Dermis microvascular lymphatic vessel endothelial cell (primary cell): ENCODE measurements around the gene HOATZ. TPM values are rescaled to one million over a fixed set of nuclear protein-coding genes. Genes with fewer than 3 reads are reported as not detected.
A peak's percentile ranks its signal among the peaks of the same experiment; 100 is the strongest.

Experiments
- DNase-seq, 2 donors: peaks; one replicate each; pipeline versions ENCODE4 v3.0.0 to v3.0.0-alpha.2; 2010; ENCODE audit warnings: low read depth in 2 of 2
- total RNA-seq: library from RNA; depleted of rRNA; stranded (reverse); fragments of >200 nt; gene quantifications from 2 replicates; pipeline ENCODE4 v1.2.1, GENCODE V29; 2014

Gene HOATZ
- total RNA-seq, 1 donor from 2014 or later = not detected

DNA sequence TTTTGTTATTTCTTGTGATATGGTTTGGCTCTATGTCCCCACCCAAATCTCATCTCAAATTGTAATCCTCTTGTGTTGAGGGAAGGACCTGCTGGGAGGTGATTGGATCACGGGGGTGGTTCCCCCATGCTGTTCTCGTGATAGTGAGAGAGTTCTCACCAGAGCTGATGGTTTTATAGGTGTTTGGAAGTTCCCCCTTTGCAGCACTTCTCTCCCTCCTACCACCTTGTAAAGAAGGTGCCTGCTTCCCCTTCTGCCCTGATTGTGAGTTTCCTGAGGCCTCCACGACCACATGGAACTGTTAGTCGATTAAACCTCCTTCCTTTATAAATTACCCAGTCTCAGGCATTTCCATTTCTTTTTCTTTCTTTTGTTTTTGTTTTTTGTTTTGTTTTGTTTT, 63.2 kb downstream of the HOATZ start:
- no peak for DNase-seq

DNA sequence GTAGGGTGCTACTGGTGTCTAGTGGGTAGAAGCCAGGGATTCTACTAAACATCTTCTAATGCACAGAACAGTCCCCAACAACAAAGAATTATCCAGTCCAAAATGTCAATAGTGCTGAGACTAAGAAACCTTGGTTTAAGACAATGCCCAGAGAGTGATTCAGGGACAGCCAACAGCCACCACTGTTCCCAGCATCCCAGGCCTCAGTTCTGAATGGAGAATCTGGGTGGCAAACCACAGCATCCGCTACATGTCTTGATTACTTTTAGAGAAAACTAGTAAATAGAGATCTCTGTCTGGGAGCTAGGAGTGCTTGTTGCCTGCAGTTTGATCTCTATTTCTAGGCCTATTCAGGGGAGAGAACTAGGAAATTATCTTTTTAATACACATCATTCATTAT, 66.8 kb downstream of the HOATZ start:
- no peak for DNase-seq

DNA sequence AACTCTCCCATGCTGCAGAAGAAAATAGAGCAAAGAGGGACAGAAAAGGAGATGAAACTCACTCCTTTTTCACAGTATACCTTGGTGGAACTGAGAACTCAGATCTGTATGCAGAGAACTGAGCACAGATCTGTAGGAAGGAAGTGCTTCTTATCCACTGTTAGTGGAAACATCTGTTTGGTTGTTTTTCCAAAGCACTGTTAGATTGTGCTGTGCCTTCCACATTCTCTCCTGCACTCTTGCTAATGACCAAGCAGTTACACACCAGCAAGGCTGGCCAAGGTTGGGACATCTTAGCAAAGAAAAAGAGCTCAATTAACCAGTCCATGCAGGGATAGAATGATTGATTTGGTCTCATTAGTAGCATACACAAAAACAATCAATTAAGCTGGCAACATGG, 67.6 kb downstream of the HOATZ start:
- peak; percentile 55 to 69 for DNase-seq

DNA sequence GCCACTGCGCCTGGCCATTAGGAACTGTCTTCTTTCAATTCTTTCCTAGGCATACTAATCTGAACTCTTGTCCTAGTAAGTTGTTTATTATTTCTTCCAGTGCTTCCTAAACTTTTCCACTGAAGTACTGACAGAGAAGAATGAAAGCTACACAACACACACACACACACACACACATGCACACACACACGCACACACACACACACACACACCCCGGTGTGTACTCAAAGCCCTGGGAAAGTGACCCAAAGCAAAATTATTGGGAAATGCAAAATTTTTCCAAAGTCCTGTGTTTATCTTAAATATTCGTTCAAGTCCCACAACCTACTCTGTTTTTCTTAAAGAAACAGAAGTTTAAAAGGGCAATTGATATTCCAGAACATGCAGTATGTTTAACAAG, 68.3 kb downstream of the HOATZ start:
- peak in 1 of 2 donors; percentile 28 for DNase-seq

DNA sequence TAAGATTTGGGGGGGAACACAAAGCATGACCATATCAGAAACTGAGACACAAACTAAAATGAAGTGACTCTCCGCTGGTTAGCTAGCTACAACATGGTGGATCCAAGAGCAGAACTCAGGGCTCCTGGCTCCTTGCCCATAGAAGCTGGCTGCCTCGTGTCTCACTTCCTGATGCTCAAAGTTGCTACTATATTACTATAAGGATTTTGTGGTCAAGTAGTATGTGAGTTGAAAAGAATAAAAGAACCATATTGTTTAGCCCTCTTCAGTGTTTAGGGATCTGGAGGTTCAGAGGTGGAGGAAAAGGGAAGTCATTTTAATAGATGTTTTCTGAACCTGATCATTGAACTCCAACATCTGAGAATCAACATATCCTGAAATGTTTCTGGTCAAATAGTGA, 70.8 kb downstream of the HOATZ start:
- peak in 1 of 2 donors; percentile 68 for DNase-seq

DNA sequence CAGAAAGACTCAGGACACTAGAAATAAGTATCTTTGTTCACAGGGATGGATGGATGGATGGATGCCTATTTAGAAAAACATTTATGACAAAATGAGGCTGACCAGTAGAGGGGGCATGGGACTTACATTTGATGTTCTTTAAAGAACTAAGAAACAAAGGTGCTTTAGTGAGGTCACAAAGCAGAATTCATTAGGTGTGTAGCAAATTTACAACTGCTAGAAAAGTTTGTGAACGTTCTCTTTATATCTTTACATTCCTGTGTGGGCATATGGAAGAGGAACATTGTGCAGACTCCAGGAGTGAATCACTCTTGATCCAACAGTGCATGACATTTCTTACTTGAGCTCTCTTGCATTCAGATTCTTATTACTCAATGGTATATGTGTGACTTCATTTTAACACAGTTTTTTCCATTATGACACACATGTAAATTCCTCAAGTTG, 71.8 kb downstream of the HOATZ start:
- DNase-seq = peak; percentile 50 to 71

Other genes with a start within 250 kb of the HOATZ start
- gene POU2AF3, start 216.2 kb upstream of the HOATZ start, total RNA-seq = not detected in 2 replicates
- not detected in 2 replicates for gene POU2AF1, start 135.5 kb upstream of the HOATZ start, total RNA-seq
- gene BTG4, start 2.4 kb upstream of the HOATZ start, total RNA-seq = not detected in 2 replicates
- 89.7 and 116 TPM in 2 replicates for gene LAYN, start 25.9 kb downstream of the HOATZ start, total RNA-seq
- gene SIK2, start 87.7 kb downstream of the HOATZ start, total RNA-seq = 5.5 and 10.5 TPM in 2 replicates